ENCODE results near the gene RASL11A. TPM values are rescaled to one million over a fixed set of nuclear protein-coding genes. Genes with fewer than 3 reads are reported as not detected.

Gene RASL11A
- total RNA-seq, 1 experiment from 2014 or later = 2.7 TPM

DNA sequence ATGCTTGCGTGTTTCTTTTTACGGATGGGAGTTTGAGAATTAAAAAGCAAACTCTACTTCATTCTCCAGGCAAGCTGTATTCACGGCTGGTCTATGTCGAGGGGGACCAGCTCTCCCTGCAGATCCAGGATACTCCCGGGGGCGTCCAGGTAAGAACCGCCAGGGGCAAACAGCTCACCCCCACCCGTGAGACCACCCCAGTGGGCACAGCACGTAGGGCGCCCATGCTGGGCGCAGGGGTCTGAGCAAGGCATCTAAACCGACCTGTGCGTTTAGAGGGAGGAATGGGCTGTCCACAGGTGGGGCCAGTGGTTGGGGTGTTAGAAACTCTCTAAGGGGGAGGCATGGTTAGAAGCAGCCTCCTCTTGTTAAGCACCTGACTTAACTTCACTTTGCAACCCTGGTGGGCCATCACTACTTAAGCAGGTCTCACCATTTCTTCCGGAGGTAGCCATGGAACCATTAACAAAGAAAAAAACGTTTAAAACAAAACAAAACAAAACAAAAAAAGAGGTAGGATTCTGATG lies 1.0 kb downstream of the RASL11A start:
- WGBS (ENCODE audit: extremely low coverage, insufficient read length, low lambda C conversion rate) = no CpG with 5 or more reads among the region's 15 CpGs
- no peak for DNase-seq
- H3K27ac Mint-ChIP-seq = no peak overlapping the region

More for the DNA sequence above, 1.0 kb downstream of the RASL11A start:
- Mint-ChIP-seq H3K36me3 (ENCODE audit: insufficient read depth in 1 of 3, low read depth in 3 of 3) (no peaks in the 10 kb centered on the region), H3K27me3 (ENCODE audit: low read depth) (peaks cover 67% of the 10 kb centered on the region), H3K9me3 (no peaks in the 10 kb centered on the region; a peak in 1 of 5 replicates), H3K4me3 (peak overlapping the region; percentile 74 to 88), H3K4me1 (peaks cover 9 to 15% of the 10 kb centered on the region in 2 experiments)
- Histone ChIP-seq H3K4me2 (ENCODE audit: insufficient read depth, insufficient read length, low read length) (peak overlapping the region; percentile 97), H2BK12ac (ENCODE audit: insufficient read length, low read depth, low read length) (no peak overlapping the region), H2BK15ac (ENCODE audit: low read depth, low read length) (no peak overlapping the region), H3K14ac (ENCODE audit: insufficient read depth, low read length) (no peak overlapping the region), H3K23ac (ENCODE audit: insufficient read length, low read depth, low read length) (no peak overlapping the region), H4K20me1 (ENCODE audit: control insufficient read depth, insufficient read depth, insufficient read length) (no peaks in the 10 kb centered on the region), H2BK5ac (ENCODE audit: insufficient read length, low read length) (no peak overlapping the region), H3K18ac (ENCODE audit: insufficient read length, low read depth, low read length) (no peak overlapping the region), H4K5ac (ENCODE audit: insufficient read length, low read depth, low read length) (no peak overlapping the region), H3K56ac (ENCODE audit: insufficient read length, low read depth, low read length) (no peak overlapping the region), H3K79me1 (ENCODE audit: insufficient read depth, low read depth, low read length, poor library complexity, severe bottlenecking) (no peaks in the 10 kb centered on the region), H2AFZ (ENCODE audit: low read length) (no peak overlapping the region), H4K8ac (replicated peaks; ENCODE audit: insufficient read length, low read depth, low read length) (no peak overlapping the region), H3K9me3 (ENCODE audit: control insufficient read depth, low read depth, low read length) (no peaks in the 10 kb centered on the region), H2BK20ac (ENCODE audit: low read depth, low read length, poor library complexity, severe bottlenecking) (no peak overlapping the region), H3K4me1 (ENCODE audit: insufficient read depth, low read length) (no peaks in the 10 kb centered on the region), H3T11ph (ENCODE audit: low read length) (no peak overlapping the region), H3K79me2 (ENCODE audit: insufficient read depth, low read length) (no peaks in the 10 kb centered on the region), H3K23me2 (ENCODE audit: insufficient read length, low read depth, low read length, poor library complexity, severe bottlenecking) (peaks cover 9% of the 10 kb centered on the region), H3K27me3 (ENCODE audit: insufficient read depth, low read length) (no peaks in the 10 kb centered on the region), H2AK5ac (ENCODE audit: insufficient read length, low read length) (no peak overlapping the region), H4K91ac (ENCODE audit: insufficient read length, low read depth, low read length) (no peak overlapping the region), H3K4ac (ENCODE audit: low read depth, low read length) (no peak overlapping the region), H3K27ac (ENCODE audit: insufficient read length, low read depth, low read length) (no peak overlapping the region), H2BK120ac (ENCODE audit: low read depth, low read length, poor library complexity, severe bottlenecking) (no peak overlapping the region), H3K9ac (ENCODE audit: extremely low read depth, insufficient read length, low read length) (peak overlapping the region; percentile 46)
- TF ChIP-seq, protein P1, sequence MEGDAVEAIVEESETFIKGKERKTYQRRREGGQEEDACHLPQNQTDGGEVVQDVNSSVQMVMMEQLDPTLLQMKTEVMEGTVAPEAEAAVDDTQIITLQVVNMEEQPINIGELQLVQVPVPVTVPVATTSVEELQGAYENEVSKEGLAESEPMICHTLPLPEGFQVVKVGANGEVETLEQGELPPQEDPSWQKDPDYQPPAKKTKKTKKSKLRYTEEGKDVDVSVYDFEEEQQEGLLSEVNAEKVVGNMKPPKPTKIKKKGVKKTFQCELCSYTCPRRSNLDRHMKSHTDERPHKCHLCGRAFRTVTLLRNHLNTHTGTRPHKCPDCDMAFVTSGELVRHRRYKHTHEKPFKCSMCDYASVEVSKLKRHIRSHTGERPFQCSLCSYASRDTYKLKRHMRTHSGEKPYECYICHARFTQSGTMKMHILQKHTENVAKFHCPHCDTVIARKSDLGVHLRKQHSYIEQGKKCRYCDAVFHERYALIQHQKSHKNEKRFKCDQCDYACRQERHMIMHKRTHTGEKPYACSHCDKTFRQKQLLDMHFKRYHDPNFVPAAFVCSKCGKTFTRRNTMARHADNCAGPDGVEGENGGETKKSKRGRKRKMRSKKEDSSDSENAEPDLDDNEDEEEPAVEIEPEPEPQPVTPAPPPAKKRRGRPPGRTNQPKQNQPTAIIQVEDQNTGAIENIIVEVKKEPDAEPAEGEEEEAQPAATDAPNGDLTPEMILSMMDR (conservative IDR thresholded peaks at IDR 0.05) = no peak

All from H9 (cell line).